Natural killer cell (primary cell): ENCODE results near the gene LMOD1. TPM values are rescaled to one million over a fixed set of nuclear protein-coding genes. Genes with fewer than 3 reads are reported as not detected.

Experiments
- ATAC-seq, 3 donors: fragments of 150-1000 bp in 2 of 3; fragments of 200-7000 bp in 1 of 3; cut with Tn5 transposase; 1 replicate in 1 of 3; 2 replicates in 2 of 3; pipeline ENCODE4 v1.10.0; 2021; ENCODE audit warnings: mild to moderate bottlenecking in 2 of 3, moderate library complexity in 2 of 3
- DNase-seq, 2 donors: peaks; one replicate each; pipeline versions ENCODE4 v3.0.0 to v3.0.0-alpha.2; 2013 to 2021; ENCODE audit warnings: mixed read lengths in 1 of 2
- H3K27ac ChIP-seq: one replicate; pipeline ENCODE4 v1.5.1; 2013; ENCODE audit warnings: mild to moderate bottlenecking, low read length
- H3K27me3 ChIP-seq: one replicate; pipeline ENCODE4 v1.6.1; 2013; ENCODE audit warnings: low read length; ENCODE audit not compliant: control insufficient read depth, insufficient read depth
- H3K36me3 ChIP-seq: one replicate; pipeline ENCODE4 v1.6.1; 2013; ENCODE audit warnings: low read length; ENCODE audit not compliant: control insufficient read depth, insufficient read depth
- H3K4me1 ChIP-seq: one replicate; pipeline ENCODE4 v1.6.1; 2013; ENCODE audit warnings: low read length; ENCODE audit not compliant: control insufficient read depth, insufficient read depth
- H3K4me3 ChIP-seq: one replicate; pipeline ENCODE4 v1.5.1; 2013; ENCODE audit warnings: low read length
- H3K9me3 ChIP-seq: one replicate; pipeline ENCODE4 v1.6.1; 2013; ENCODE audit warnings: low read length; ENCODE audit not compliant: control insufficient read depth, insufficient read depth
- H3K27ac Mint-ChIP-seq, 2 donors: one replicate each; pipeline ENCODE4 v1.8.0; 2022; ENCODE audit warnings: mild to moderate bottlenecking in 2 of 2, mixed read lengths in 2 of 2, moderate library complexity in 1 of 2
- H3K27me3 Mint-ChIP-seq, 2 donors: one replicate each; pipeline ENCODE4 v1.8.0; 2022; ENCODE audit warnings: low read depth in 2 of 2, mixed read lengths in 2 of 2
- H3K36me3 Mint-ChIP-seq: one replicate; pipeline ENCODE4 v1.8.0; 2022; ENCODE audit warnings: mixed read lengths
- H3K4me1 Mint-ChIP-seq, 2 donors: one replicate each; pipeline ENCODE4 v1.8.0; 2022; ENCODE audit warnings: mixed read lengths in 2 of 2
- H3K4me3 Mint-ChIP-seq: one replicate; pipeline ENCODE4 v1.8.0; 2022; ENCODE audit warnings: mild to moderate bottlenecking, moderate library complexity, mixed read lengths
- H3K9me3 Mint-ChIP-seq, 2 donors: one replicate each; pipeline ENCODE4 v1.8.0; 2022; ENCODE audit warnings: mixed read lengths in 2 of 2
- WGBS: methylation state at CpG from one replicate; pipeline ENCODE4 v1.1.7; 2013; ENCODE audit warnings: missing lambda C conversion rate; ENCODE audit not compliant: insufficient coverage; 5-methylcytosine and 5-hydroxymethylcytosine counted together
- intact Hi-C: fragments of 100-400 bp; cut with micrococcal nuclease; formaldehyde crosslinking; loops from one replicate; pipeline ENCODE4 v1.14.2; 2022
- total RNA-seq, 4 donors: library from RNA; stranded (reverse); fragments of 120-200 nt in 1 of 4; gene quantifications; one replicate each; pipeline versions ENCODE4 v1.2.3 to v1.2.4, GENCODE V29; 2013 to 2022
- TF ChIP-seq, protein P1 (sequence below): fragments of 200-600 bp; IDR thresholded peaks from one replicate; pipeline ENCODE4 v1.8.0; 2022; ENCODE audit warnings: antibody characterized with exemption

Gene LMOD1
- total RNA-seq, 3 donors from 2014 or later (not counting 1 experiment from before 2014, with no cell fraction given): not detected

DNA sequence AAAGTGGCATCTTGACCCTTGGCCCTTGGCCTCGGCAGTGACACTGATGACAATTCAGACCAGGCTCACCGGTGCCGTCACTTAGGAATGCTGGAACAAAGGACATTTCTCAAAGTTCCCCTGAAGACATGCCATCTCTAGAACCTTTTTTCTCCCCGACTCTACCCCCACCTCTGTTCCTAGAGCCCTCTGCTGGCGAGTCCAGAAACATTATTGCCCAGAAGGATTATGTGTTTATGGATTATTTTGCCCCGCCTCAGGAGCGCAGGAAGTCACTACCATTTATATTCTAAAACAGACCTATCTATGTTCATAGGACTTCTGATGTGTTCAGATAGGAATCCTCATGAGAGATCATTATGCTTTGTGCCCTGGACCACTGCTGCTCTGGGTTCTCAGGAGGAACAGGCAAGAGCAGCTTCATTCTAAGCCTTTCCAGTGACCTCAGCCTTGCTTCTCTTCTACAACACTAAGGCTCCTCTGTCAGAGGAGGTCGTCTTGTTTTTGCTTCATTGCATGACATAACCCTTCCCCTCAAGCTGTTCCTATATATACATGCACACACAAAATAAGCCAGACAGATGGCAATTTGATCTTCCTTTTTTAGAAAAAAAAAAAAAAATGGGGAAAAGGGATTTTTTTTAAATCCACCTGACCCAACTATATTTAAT, 70.1 kb downstream of the LMOD1 start:
- H3K4me1 ChIP-seq: no peaks in the 10 kb centered on the region
- no peak overlapping the region for H3K4me3 Mint-ChIP-seq
- no peak overlapping the region for H3K4me3 ChIP-seq
- H3K9me3 ChIP-seq: no peaks in the 10 kb centered on the region
- no peaks in the 10 kb centered on the region for H3K27me3 Mint-ChIP-seq
- over 99% methylated on average over 4 of the region's 8 CpGs for WGBS
- ATAC-seq (no peak), DNase-seq (no peak)
- H3K27me3 ChIP-seq: no peaks in the 10 kb centered on the region
- H3K9me3 Mint-ChIP-seq: no peaks in the 10 kb centered on the region
- peak overlapping the region in 1 of 2 donors; percentile 52 for H3K27ac Mint-ChIP-seq
- no peaks in the 10 kb centered on the region for H3K4me1 Mint-ChIP-seq
- TF ChIP-seq, protein P1, sequence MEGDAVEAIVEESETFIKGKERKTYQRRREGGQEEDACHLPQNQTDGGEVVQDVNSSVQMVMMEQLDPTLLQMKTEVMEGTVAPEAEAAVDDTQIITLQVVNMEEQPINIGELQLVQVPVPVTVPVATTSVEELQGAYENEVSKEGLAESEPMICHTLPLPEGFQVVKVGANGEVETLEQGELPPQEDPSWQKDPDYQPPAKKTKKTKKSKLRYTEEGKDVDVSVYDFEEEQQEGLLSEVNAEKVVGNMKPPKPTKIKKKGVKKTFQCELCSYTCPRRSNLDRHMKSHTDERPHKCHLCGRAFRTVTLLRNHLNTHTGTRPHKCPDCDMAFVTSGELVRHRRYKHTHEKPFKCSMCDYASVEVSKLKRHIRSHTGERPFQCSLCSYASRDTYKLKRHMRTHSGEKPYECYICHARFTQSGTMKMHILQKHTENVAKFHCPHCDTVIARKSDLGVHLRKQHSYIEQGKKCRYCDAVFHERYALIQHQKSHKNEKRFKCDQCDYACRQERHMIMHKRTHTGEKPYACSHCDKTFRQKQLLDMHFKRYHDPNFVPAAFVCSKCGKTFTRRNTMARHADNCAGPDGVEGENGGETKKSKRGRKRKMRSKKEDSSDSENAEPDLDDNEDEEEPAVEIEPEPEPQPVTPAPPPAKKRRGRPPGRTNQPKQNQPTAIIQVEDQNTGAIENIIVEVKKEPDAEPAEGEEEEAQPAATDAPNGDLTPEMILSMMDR: no peak
- peaks cover 33% of the 10 kb centered on the region for H3K36me3 ChIP-seq
- intact Hi-C loops: no loop called here
- H3K36me3 Mint-ChIP-seq: peaks cover 7% of the 10 kb centered on the region
- no peak overlapping the region for H3K27ac ChIP-seq

DNA sequence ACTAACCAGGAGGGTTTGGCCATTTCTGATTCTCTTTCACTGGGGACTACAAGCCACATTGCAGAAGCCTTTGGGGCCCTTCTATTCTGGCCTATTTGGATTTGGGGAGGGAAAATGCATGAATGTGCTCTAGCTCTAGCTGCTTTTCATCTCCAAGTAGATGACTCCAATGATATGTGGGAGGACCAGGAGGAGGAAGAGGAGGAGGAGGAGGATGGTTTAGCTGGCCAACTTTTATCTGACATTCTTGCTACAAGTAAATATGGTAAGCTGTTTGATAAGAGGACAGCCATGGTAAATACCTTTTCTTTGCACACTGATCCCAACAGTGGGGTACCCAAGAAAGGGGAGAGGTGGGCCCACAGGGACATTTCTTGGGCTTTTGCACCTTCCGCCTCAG, 71.7 kb downstream of the LMOD1 start:
- Mint-ChIP-seq H3K4me1 (no peaks in the 10 kb centered on the region), H3K27me3 (no peaks in the 10 kb centered on the region), H3K36me3 (peaks cover 14% of the 10 kb centered on the region), H3K9me3 (no peaks in the 10 kb centered on the region), H3K4me3 (no peak overlapping the region), H3K27ac (no peak overlapping the region)
- ATAC-seq (no peak), DNase-seq (no peak)
- TF ChIP-seq, protein P1: no peak
- peaks cover 48% of the 10 kb centered on the region for H3K36me3 ChIP-seq
- H3K4me3 ChIP-seq: no peak overlapping the region
- H3K27me3 ChIP-seq: no peaks in the 10 kb centered on the region
- H3K27ac ChIP-seq: no peak overlapping the region
- WGBS: 87% methylated on average over 1 of the region's 1 CpG
- H3K4me1 ChIP-seq: no peaks in the 10 kb centered on the region
- intact Hi-C loops: no loop called here
- no peaks in the 10 kb centered on the region for H3K9me3 ChIP-seq

DNA sequence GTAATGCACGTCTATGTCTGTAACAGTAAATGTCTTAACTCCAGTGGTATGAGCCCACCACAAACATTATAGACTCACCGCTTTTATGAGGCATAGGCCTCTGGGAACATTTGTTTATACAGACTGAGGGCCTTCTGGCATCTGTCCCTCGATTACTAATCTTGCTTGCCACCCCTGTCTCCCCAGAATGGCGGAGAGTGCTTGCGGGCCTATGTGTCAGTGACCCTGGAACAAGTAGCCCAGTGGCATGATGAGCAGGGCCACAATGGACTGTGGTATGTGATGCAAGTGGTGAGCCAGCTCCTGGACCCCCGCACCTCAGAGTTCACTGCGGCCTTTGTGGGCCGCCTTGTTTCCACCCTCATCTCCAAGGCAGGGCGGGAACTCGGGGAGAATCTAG, 76.0 kb downstream of the LMOD1 start:
- Histone ChIP-seq H3K9me3 (no peaks in the 10 kb centered on the region), H3K27ac (no peak overlapping the region), H3K36me3 (peaks cover 81% of the 10 kb centered on the region), H3K4me1 (no peaks in the 10 kb centered on the region), H3K4me3 (no peak overlapping the region), H3K27me3 (no peaks in the 10 kb centered on the region)
- TF ChIP-seq, protein P1: no peak
- 98% methylated on average over 10 of the region's 10 CpGs for WGBS
- Mint-ChIP-seq H3K9me3 (no peaks in the 10 kb centered on the region), H3K4me3 (no peak overlapping the region), H3K4me1 (no peaks in the 10 kb centered on the region), H3K27me3 (no peaks in the 10 kb centered on the region), H3K36me3 (peaks cover 24% of the 10 kb centered on the region), H3K27ac (no peak overlapping the region)
- intact Hi-C loops: no loop called here
- DNase-seq (no peak), ATAC-seq (no peak)

DNA sequence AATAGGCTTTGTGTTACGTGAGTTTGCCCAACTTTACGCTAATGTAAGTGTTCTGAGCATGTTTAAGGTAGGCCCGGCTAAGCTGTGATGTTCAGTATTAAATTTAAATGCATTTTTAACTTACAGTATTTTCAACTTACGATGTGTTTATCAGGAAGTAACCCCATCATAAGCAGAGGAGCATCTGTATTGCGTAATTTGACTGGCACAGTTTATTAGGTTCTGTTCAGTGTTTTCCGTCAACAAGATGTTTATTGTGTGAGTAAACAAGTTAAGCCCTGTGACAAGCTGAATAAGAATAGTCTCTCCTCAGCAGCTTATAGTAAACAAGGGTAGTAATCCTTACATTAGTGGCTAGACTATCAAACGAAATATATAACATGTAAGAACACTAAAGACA, 84.9 kb downstream of the LMOD1 start:
- TF ChIP-seq, protein P1: no peak
- H3K36me3 ChIP-seq: peaks cover 51% of the 10 kb centered on the region
- ATAC-seq (no peak), DNase-seq (no peak)
- Mint-ChIP-seq H3K27ac (no peak overlapping the region), H3K27me3 (no peaks in the 10 kb centered on the region), H3K4me3 (no peak overlapping the region), H3K9me3 (no peaks in the 10 kb centered on the region), H3K36me3 (peaks cover 18% of the 10 kb centered on the region), H3K4me1 (no peaks in the 10 kb centered on the region)
- no peak overlapping the region for H3K27ac ChIP-seq
- H3K27me3 ChIP-seq: no peaks in the 10 kb centered on the region
- H3K4me3 ChIP-seq: no peak overlapping the region
- intact Hi-C loops: no loop called here
- no peaks in the 10 kb centered on the region for H3K4me1 ChIP-seq
- no peaks in the 10 kb centered on the region for H3K9me3 ChIP-seq
- 100% methylated on average over 3 of the region's 7 CpGs for WGBS
